K562 (cell line): ENCODE data around the gene PDIA2. TPM values are rescaled to one million over a fixed set of nuclear protein-coding genes. Genes with fewer than 3 reads are reported as not detected.
A peak's percentile ranks its signal among the peaks of the same experiment; 100 is the strongest.

Source experiments
- ATAC-seq: fragments of 200-7000 bp; cut with Tn5 transposase; 3 replicates; pipeline ENCODE4 v1.9.1; 2020; ENCODE audit warnings: moderate library complexity
- BruUV-seq: library from RNA; stranded (reverse); fragments of 400-500 nt; replicated peaks from 2 replicates; lab custom pipeline; 2021; lab: Mats Ljungman, UMichigan
- CTCF ChIA-PET: fragments of 300-600 bp; formaldehyde crosslinking; extraction: SDS; loops from one replicate; lab custom pipeline; 2021; ENCODE audit warnings: low intra/inter-chr PET ratio; lab: Yijun Ruan, JAX
- POLR2A ChIA-PET: fragments of 300-600, 350-650 bp; sonication (Branson Sonifier 250); formaldehyde crosslinking; extraction: SDS; loops from one replicate; lab custom pipeline; 2021; ENCODE audit warnings: antibody characterized with exemption, inconsistent platforms; lab: Yijun Ruan, JAX
- DNase-seq, 4 experiments: peaks; one replicate each; pipeline versions ENCODE4 v3.0.0 to v3.0.0-alpha.2; 2011 to 2018; ENCODE audit warnings: low spot score in 3 of 4, mixed read lengths in 3 of 4; ENCODE audit errors: extremely low read depth in 1 of 4
- FAIRE-seq: peaks from 2 replicates; lab custom pipeline; 2011; peaks lifted over from hg19 to GRCh38; lab: Jason Lieb, UNC
- H2AFZ ChIP-seq: 2 replicates; pipeline ENCODE4 v1.6.0; 2011; ENCODE audit warnings: low read depth, low read length, control low read depth, inconsistent platforms
- H3K27ac ChIP-seq: fragments of 200-600 bp; 3 replicates; pipeline ENCODE4 v1.8.0; 2011; ENCODE audit warnings: low read depth, mild to moderate bottlenecking, control low read depth, inconsistent platforms, low read length, moderate library complexity, mixed read lengths; ENCODE audit errors: extremely low read depth
- H3K27me3 ChIP-seq, 2 experiments: fragments of 300-600 bp in 1 of 2; 2 replicates in 1 of 2; 3 replicates in 1 of 2; pipeline versions ENCODE4 v1.6.0 to v1.8.0; 2011; ENCODE audit warnings: inconsistent platforms in 2 of 2, low read length in 2 of 2, mild to moderate bottlenecking in 1 of 2, mixed read lengths in 1 of 2, moderate library complexity in 1 of 2; ENCODE audit not compliant: control insufficient read depth in 2 of 2, insufficient read depth in 2 of 2
- H3K36me3 ChIP-seq: fragments of 300-600 bp; 3 replicates; pipeline ENCODE4 v1.8.0; 2011; ENCODE audit warnings: mild to moderate bottlenecking, low read length, inconsistent platforms; ENCODE audit not compliant: control insufficient read depth, insufficient read depth
- H3K4me1 ChIP-seq, 2 experiments: fragments of 200-600 bp in 1 of 2; replicated peaks in 1 of 2; 2 replicates in 1 of 2; 3 replicates in 1 of 2; pipeline versions ENCODE4 v1.5.1 to v1.8.0; 2011; ENCODE audit warnings: inconsistent platforms in 2 of 2, low read length in 2 of 2, mild to moderate bottlenecking in 1 of 2, mixed read lengths in 1 of 2, moderate library complexity in 1 of 2; ENCODE audit not compliant: control insufficient read depth in 2 of 2, insufficient read depth in 2 of 2
- H3K4me2 ChIP-seq: 2 replicates; pipeline ENCODE4 v1.6.1; 2011; ENCODE audit warnings: low read length, control low read depth, inconsistent platforms, mixed read lengths; ENCODE audit not compliant: insufficient read depth
- H3K4me3 ChIP-seq: fragments of 200-600 bp; sonication (generic), shearing (Covaris generic); 2 replicates; pipeline ENCODE4 v1.5.1; 2016; ENCODE audit warnings: control low read depth, inconsistent platforms
- H3K79me2 ChIP-seq: fragments of 200-600 bp; 3 replicates; pipeline ENCODE4 v1.8.0; 2011; ENCODE audit warnings: low read length, inconsistent platforms; ENCODE audit not compliant: control insufficient read depth, insufficient read depth
- H3K9ac ChIP-seq, 2 experiments: 2 replicates each; pipeline versions ENCODE4 v1.6.0 to v1.6.1; 2011; ENCODE audit warnings: low read depth in 2 of 2, low read length in 2 of 2, control low read depth in 1 of 2, inconsistent platforms in 1 of 2, mild to moderate bottlenecking in 1 of 2, mixed read lengths in 1 of 2; ENCODE audit not compliant: insufficient read depth in 1 of 2
- H3K9me1 ChIP-seq: one replicate; pipeline ENCODE4 v1.6.0; 2011; ENCODE audit warnings: inconsistent platforms, mild to moderate bottlenecking, low read length, moderate library complexity; ENCODE audit not compliant: control insufficient read depth, insufficient read depth
- H3K9me3 ChIP-seq: replicated peaks from 2 replicates; pipeline ENCODE4 v1.5.1; 2011; ENCODE audit warnings: low read depth, low read length, inconsistent platforms; ENCODE audit not compliant: control insufficient read depth, insufficient read depth
- H4K20me1 ChIP-seq: replicated peaks from 2 replicates; pipeline ENCODE4 v1.6.1; 2011; ENCODE audit warnings: low read length, inconsistent platforms, mixed read lengths; ENCODE audit not compliant: control insufficient read depth, insufficient read depth
- IFI16 ChIP-seq: fragments of 250-450 bp; sonication (Bioruptor Pico); IDR thresholded peaks from 2 replicates; pipeline ENCODE4 v2.1.2; 2022; ENCODE audit warnings: mild to moderate bottlenecking, inconsistent platforms
- POLR2G ChIP-seq: fragments of 200-400 bp; formaldehyde crosslinking; IDR thresholded peaks from 2 replicates; pipeline ENCODE4 v1.6.1; 2017; ENCODE audit warnings: low read depth, mild to moderate bottlenecking, antibody characterized with exemption, low read length, moderate library complexity
- WGBS: fragments of 100-300 bp; shearing (Covaris generic); methylation state at CpG from one replicate; pipeline ENCODE4 v1.1.6; 2016; ENCODE audit warnings: low coverage, mixed read lengths; ENCODE audit not compliant: insufficient coverage; ENCODE audit errors: missing lambda C conversion rate; 5-methylcytosine and 5-hydroxymethylcytosine counted together
- in situ Hi-C: fragments of 300-500 bp; cut with MboI; formaldehyde crosslinking; loops from 4 replicates; pipeline ENCODE4 v1.15.0; 2018; ENCODE audit warnings: inconsistent platforms, mixed read lengths
- intact Hi-C: fragments of 100-400 bp; cut with micrococcal nuclease; formaldehyde crosslinking; loops from 2 replicates; pipeline ENCODE4 v1.14.2; 2022
- polyA plus RNA-seq, 8 experiments: library from polyadenylated mRNA; depleted of rRNA in 4 of 8; stranded (reverse) in 5 of 8; unstranded in 3 of 8; fragments of >200 nt; fragmentation: Nextera tagmentation in 2 of 8; fragmentation: Illumina TruSeq in 1 of 8; extraction: Ambion mirVana in 2 of 8; extraction: Trizol in 1 of 8; gene quantifications; 2 replicates each; pipeline versions ENCODE4 v1.2.1 to v1.2.3, GENCODE V29; 2011 to 2014; ENCODE audit warnings: inconsistent platforms in 1 of 8, missing spikeins in 1 of 8
- total RNA-seq, 7 experiments: library from RNA; depleted of rRNA in 6 of 7; stranded (reverse); fragments of >200 nt in 6 of 7; fragmentation: Illumina TruSeq in 2 of 7; extraction: Trizol in 2 of 7; gene quantifications; 2 replicates each; pipeline versions ENCODE4 v1.2.1 to v1.2.3, GENCODE V29; 2011 to 2021; ENCODE audit warnings: low replicate concordance in 1 of 7
- TF ChIP-seq, protein P1 (sequence below): fragments of 450-650 bp; IDR thresholded peaks from 2 replicates; pipeline ENCODE4 v1.6.1; 2014; ENCODE audit warnings: low read depth, mild to moderate bottlenecking, moderate library complexity, borderline replicate concordance

PDIA2 gene
- total and polyA plus RNA-seq, 9 of the 15 experiments (the other 6 are each of a cell fraction or from before 2014, with no cell fraction given) = 0.13 to 0.92 (median 0.23) TPM; not detected in 4

DNA sequence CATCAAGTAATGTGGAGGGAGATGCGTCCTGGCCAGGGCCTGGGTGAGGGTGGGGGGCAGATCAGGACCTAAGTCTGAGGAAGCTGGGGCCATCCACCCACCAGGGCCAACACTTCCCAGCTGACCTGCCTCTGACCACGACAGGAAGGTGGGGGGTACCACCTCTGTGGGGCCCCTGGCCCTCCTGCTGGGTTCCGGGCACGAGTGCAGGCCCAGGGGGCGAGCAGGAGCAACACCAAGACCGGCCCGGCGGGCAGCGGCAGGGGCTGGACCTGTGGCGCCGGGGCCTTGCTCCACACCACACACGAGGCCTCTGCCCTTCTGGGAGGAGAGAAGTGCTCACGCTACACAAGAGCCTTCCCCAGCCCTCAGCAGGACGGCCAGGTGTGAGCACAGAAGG lies 13.3 kb downstream of the PDIA2 start:
- no peaks in the 10 kb centered on the region for H3K9me3 ChIP-seq
- FAIRE-seq (no peak), ATAC-seq (no peak), DNase-seq (no peak)
- H3K9ac ChIP-seq = peak overlapping the region in 1 of 2 experiments; percentile 52; a peak in 1 of 4 replicates
- WGBS = 86% methylated on average over 4 of the region's 14 CpGs
- no TSS peak for BruUV-seq
- POLR2A ChIA-PET = interaction anchor here (0.6 kb wide), 1 partner anchor 332 kb away, joined by 3 read pairs; no protein-coding TSS in a partner anchor
- no peaks in the 10 kb centered on the region for H4K20me1 ChIP-seq
- in situ Hi-C loops (no loop called here), intact Hi-C loops (no loop called here)
- H3K9me1 ChIP-seq = no peaks in the 10 kb centered on the region
- H3K4me3 ChIP-seq = no peak overlapping the region
- CTCF ChIA-PET = no interaction called here
- no peak overlapping the region for H2AFZ ChIP-seq
- no peaks in the 10 kb centered on the region for H3K27me3 ChIP-seq
- H3K79me2 ChIP-seq = no peaks in the 10 kb centered on the region; the same call in 2 of the 3 replicates
- H3K4me2 ChIP-seq = no peak overlapping the region
- H3K36me3 ChIP-seq = peaks cover 53% of the 10 kb centered on the region; the same call in 1 of the 3 replicates
- no peak overlapping the region for H3K27ac ChIP-seq
- TF ChIP-seq IFI16 (CRISPR knock-in tag) (no peak), POLR2G (peak; percentile 50)
- TF ChIP-seq, protein P1, sequence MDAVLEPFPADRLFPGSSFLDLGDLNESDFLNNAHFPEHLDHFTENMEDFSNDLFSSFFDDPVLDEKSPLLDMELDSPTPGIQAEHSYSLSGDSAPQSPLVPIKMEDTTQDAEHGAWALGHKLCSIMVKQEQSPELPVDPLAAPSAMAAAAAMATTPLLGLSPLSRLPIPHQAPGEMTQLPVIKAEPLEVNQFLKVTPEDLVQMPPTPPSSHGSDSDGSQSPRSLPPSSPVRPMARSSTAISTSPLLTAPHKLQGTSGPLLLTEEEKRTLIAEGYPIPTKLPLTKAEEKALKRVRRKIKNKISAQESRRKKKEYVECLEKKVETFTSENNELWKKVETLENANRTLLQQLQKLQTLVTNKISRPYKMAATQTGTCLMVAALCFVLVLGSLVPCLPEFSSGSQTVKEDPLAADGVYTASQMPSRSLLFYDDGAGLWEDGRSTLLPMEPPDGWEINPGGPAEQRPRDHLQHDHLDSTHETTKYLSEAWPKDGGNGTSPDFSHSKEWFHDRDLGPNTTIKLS = no peak
- H3K4me1 ChIP-seq = peaks cover 0 to 5% of the 10 kb centered on the region in 2 experiments; a peak in 2 of 5 replicates
